ENCODE data around the gene RPP14. TPM values are rescaled to one million over a fixed set of nuclear protein-coding genes. Genes with fewer than 3 reads are reported as not detected.

Gene RPP14
- total RNA-seq, 2 experiments from 2014 or later = 12.8 to 20.3 TPM

DNA sequence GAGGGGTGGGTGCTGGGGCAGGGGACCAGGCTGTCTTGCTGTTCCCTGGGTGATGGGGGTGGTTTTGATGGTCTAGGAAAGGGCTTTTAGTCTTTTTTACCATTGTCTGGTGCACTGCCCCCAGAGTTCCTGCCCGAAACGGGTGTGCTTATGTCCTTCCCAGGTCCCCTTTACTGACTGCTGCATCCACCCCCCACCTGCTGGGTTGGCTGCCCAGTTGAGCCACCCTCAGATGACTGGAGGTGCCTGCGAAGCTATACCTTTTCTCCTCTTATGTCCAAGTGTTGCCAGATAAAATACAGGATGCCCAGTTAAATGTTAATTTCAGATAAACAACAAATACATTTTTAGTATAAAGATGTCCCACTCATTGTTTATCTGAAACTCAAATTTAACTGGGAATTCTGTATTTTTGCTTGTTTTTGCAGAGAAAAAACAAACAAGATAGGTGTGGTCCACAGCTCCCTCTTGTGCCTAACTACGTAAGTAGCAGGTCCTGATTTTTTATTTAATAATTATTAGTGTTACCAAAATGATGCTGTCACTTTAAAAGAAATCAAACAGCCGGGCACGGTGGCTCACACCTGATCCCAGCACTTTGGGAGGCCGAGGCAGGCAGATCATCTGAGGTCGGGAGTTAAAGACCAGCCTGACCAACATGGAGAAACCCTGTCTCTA is 6.1 kb upstream of the RPP14 start:
- peak; percentile 45 for DNase-seq (ENCODE audit: low spot score)
- CTCF ChIA-PET (ENCODE audit: unreplicated experiment) = interaction anchor here (0.6 kb wide), 1 partner anchor 112 kb away, joined by 4 read pairs; no protein-coding TSS in a partner anchor

GRCh38 chr3:58307639-58308215 is 1.7 kb downstream of the RPP14 start:
- peak overlapping the region; percentile 82 for H3K4me3 ChIP-seq (ENCODE audit: low read depth, low read length, poor library complexity, severe bottlenecking)
- no peak overlapping the region for H2AFZ ChIP-seq (ENCODE audit: low read length)
- no peaks in the 10 kb centered on the region for H3K9me3 ChIP-seq (ENCODE audit: low read length)
- TF ChIP-seq EZH2phosphoT487 (IDR thresholded peaks at IDR 0.05; ENCODE audit: borderline replicate concordance, low read depth, low read length) = no peak
- TF ChIP-seq CTCF (conservative IDR thresholded peaks at IDR 0.05; ENCODE audit: low read length) = peak; percentile 91
- POLR2A ChIA-PET = interaction anchor here (0.6 to 2.6 kb wide), 8 partner anchors 10 to 231 kb away, joined by 3 to 12 read pairs (median 6); no protein-coding TSS in a partner anchor
- BruUV-seq (replicated peaks) = TSS peak; percentile 44
- CTCF ChIA-PET (ENCODE audit: unreplicated experiment) = interaction anchor here (0.8 to 2.1 kb wide), 4 partner anchors 42 to 120 kb away, joined by 3 to 7 read pairs (median 4); no protein-coding TSS in a partner anchor
- H3K27ac ChIP-seq (ENCODE audit: low read depth, low read length, poor library complexity, severe bottlenecking) = peak overlapping the region; percentile 81
- H3K9me2 ChIP-seq (ENCODE audit: insufficient read depth, low read length) = no peaks in the 10 kb centered on the region
- DNase-seq (ENCODE audit: low spot score) = peak; percentile 83
- intact Hi-C loops (cut with micrococcal nuclease; ENCODE audit: unreplicated experiment) = loop anchor here (1.0 to 5.0 kb wide), 4 partner anchors 71 to 325 kb away; partner anchors contain the start of gene ABHD6
- H3K4me2 ChIP-seq (ENCODE audit: low read length) = peak overlapping the region; percentile 91
- H3K79me2 ChIP-seq (ENCODE audit: insufficient read depth, low read depth, low read length) = peaks cover 51% of the 10 kb centered on the region
- H4K20me1 ChIP-seq (ENCODE audit: insufficient read depth, low read length) = peaks cover 20% of the 10 kb centered on the region
- H3K4me1 ChIP-seq (ENCODE audit: insufficient read depth, low read length, poor library complexity, severe bottlenecking) = peaks cover 16% of the 10 kb centered on the region
- H3K36me3 ChIP-seq (ENCODE audit: insufficient read depth, low read length) = peaks cover 55% of the 10 kb centered on the region

More for the DNA sequence above, 6.1 kb upstream of the RPP14 start:
- TF ChIP-seq EZH2phosphoT487 (IDR thresholded peaks at IDR 0.05; ENCODE audit: borderline replicate concordance, low read depth, low read length) (no peak), CTCF (conservative IDR thresholded peaks at IDR 0.05; ENCODE audit: low read length) (peak; percentile 87)
- peaks cover 14% of the 10 kb centered on the region for H3K9me3 ChIP-seq (ENCODE audit: low read length)
- H3K4me3 ChIP-seq (ENCODE audit: low read depth, low read length, poor library complexity, severe bottlenecking) = no peak overlapping the region
- no peak overlapping the region for H2AFZ ChIP-seq (ENCODE audit: low read length)
- H3K79me2 ChIP-seq (ENCODE audit: insufficient read depth, low read depth, low read length) = no peaks in the 10 kb centered on the region
- no TSS peak for BruUV-seq (replicated peaks)
- no peaks in the 10 kb centered on the region for H4K20me1 ChIP-seq (ENCODE audit: insufficient read depth, low read length)
- H3K4me2 ChIP-seq (ENCODE audit: low read length) = no peak overlapping the region
- no peaks in the 10 kb centered on the region for H3K36me3 ChIP-seq (ENCODE audit: insufficient read depth, low read length)
- POLR2A ChIA-PET = interaction anchor here (0.5 to 1.5 kb wide), 2 partner anchors 62 to 112 kb away, joined by 4 to 7 read pairs; partner anchors contain the start of gene ABHD6
- H3K4me1 ChIP-seq (ENCODE audit: insufficient read depth, low read length, poor library complexity, severe bottlenecking) = no peaks in the 10 kb centered on the region
- H3K27ac ChIP-seq (ENCODE audit: low read depth, low read length, poor library complexity, severe bottlenecking) = no peak overlapping the region
- H3K9me2 ChIP-seq (ENCODE audit: insufficient read depth, low read length) = no peaks in the 10 kb centered on the region
- intact Hi-C loops (cut with micrococcal nuclease; ENCODE audit: unreplicated experiment) = loop anchor here (1.0 kb wide), 2 partner anchors 113 to 123 kb away; no protein-coding TSS in a partner anchor

Measured in OCI-LY7 (cell line).